ENCODE measurements around the gene KLHDC7B.

KLHDC7B gene

DNA sequence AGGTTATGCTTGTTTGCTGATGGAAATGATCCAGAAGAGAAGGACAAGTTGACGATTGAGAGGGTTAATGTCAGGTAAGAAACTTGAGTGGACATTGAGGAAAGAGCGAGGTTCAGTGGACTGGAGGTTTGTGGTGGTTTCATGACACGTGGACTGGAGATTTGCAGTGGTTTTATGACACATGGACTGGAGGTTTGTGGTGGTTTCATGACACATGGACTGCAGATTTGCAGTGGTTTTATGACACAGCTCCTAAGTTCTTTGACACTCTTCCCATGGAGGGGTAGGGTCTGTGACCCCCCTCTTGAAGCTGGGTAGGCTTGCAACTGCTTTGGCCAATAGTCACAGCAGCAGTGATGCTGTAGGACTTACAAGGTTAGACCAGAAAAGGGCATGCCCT is 49.5 kb downstream of the KLHDC7B start:
- DNase-seq (ENCODE audit: low spot score), result no peak

DNA sequence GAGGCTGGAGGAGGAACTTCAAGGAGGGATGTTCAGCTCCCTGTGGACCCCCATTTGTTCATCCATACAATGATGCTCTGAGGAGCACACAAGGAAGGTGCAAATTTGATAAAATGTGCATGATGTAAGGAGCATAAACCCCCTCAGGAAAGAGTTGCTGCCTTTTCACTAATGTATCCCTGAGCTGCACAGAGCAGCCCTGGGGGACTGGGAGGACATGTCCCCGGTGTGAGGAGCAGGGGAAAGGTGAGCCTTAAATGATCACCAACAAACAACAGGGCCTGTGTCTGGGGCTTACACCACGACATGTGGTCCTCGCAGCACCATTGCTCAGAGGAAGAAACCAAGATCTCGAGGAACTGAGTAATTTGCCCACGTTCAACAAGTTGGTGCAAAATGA is 51.4 kb downstream of the KLHDC7B start:
- no peak for DNase-seq (ENCODE audit: low spot score)

- DNase-seq (ENCODE audit: low spot score), result peak; percentile 81
Measured at GRCh38 chr22:50599816-50600455, 54.2 kb downstream of the KLHDC7B start.

- DNase-seq (ENCODE audit: low spot score), result no peak
Measured at GRCh38 chr22:50600538-50600937, 54.8 kb downstream of the KLHDC7B start, which contains the start of gene MAPK8IP2. TSS of gene MAPK8IP2 (plus strand) at chr22:50600793. CDS start at chr22:50600819, 26 bp downstream.

Data from left forelimb (tissue), 1 donor.